ENCODE data around the gene IL25.
"Not testable (repeated sequence)": the region's sequence is repeated elsewhere in the genome, so short reads cannot be mapped to it uniquely, and the experiment has no call there.

The IL25 gene

DNA sequence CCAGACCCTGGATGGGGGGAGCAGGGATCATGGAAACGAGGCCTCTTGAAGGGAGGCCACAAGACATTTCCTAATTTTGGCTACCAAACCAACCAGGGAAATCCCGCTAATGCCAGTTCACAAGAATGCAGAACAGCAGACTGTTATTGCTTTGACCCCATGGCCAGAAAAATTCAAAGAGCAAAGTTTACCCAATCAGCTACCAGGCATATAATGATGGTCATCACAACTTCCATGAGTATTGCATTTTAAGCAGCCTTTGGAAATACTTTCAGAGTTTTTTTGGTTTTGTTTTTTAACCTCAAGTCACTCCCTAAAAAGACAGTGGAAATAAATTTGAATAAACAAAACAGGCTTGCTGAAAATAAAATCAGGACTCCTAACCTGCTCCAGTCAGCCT, at the start of gene IL25:
TSS of gene IL25 (plus strand) at position 301 of the 400 bp plus-strand sequence.
- DNase-seq, result no peak

DNA sequence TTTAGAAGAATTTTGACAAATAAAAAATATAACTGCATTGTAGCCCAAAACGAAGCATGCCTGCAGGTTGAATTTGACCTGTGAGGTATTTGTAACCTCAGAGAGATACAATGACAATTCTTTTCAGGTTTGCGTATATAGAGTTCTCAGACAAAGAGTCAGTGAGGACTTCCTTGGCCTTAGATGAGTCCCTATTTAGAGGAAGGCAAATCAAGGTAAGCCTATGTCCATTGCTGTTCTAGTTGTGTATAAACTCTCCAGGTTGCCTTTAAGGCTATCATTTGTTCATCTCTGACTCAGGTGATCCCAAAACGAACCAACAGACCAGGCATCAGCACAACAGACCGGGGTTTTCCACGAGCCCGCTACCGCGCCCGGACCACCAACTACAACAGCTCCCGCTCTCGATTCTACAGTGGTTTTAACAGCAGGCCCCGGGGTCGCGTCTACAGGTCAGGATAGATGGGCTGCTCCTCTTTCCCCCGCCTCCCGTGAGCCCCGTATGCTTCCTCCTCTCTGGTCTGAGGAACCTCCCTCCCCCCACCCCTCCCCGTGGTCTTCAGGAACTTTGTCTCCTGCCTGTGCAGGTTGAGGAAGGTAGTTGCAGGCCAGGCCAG, 48.7 kb upstream of the IL25 start:
- DNase-seq, result no peak

DNA sequence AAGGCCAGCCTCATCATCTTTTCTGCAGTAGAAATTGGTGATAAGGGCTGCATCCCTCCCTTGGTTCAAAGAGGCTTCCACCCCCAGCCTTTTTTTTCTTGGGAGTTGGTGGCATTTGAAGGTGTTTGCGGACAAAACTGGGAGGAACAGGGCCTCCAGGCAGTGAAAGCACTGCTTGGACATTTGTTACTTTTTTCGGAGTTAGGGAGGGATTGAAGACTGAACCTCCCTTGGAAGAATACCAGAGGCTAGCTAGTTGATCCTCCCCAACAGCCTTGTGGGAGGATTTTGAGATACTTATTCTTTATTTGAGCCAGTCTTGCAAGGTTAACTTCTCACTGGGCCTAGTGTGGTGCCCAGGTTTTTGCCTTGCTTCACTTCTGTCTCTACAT, 48.2 kb upstream of the IL25 start:
- no peak for DNase-seq

- DNase-seq, result no peak
Observed at GRCh38 chr14:23324993-23325392, 47.6 kb upstream of the IL25 start.

DNA sequence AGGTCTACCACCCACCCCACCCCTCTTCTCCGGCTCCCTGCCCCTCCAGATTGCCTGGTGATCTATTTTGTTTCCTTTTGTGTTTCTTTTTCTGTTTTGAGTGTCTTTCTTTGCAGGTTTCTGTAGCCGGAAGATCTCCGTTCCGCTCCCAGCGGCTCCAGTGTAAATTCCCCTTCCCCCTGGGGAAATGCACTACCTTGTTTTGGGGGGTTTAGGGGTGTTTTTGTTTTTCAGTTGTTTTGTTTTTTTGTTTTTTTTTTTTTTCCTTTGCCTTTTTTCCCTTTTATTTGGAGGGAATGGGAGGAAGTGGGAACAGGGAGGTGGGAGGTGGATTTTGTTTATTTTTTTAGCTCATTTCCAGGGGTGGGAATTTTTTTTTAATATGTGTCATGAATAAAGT, 46.9 kb upstream of the IL25 start:
- DNase-seq, result not testable (repeated sequence)

- DNase-seq, result no peak
Observed at GRCh38 chr14:23326491-23327332, 45.9 kb upstream of the IL25 start.

DNA sequence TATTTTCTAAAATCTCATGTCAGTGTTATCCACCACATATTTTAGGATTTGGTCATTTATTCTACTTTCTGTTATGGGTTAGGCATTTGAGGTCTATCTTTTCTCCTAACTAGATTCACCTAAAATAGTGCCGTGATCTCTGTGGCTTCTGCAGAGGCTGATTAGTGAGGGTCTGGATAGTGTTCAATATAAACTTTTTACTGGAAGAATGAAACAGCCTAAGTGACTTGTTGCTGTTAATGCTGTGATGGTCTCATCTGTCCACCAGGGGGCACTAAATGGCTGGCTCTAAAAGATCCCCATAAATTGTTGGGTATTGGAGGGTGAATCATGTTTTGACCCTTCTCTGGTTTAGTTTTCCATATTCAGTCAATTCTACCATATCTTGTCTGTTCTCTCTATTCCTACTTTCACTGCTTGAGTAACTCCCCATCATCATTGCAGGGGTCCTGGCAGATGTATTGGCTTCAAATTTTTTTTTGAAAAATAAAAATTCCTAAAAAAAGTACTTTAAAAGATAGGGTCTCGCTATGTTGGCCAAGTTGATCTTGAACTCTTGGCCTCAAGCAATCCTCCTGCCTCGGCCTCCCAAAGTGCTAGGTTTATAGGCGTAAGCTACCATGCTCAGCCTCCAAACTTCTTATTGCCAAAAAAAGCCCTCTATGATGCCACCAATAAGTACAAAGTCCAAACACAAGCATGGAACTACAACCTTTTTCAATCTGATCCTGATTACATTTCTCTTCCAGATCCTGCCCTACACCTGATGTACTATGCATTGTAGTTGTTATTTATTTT, 44.5 kb upstream of the IL25 start:
- peak; percentile 58 for DNase-seq

GRCh38 chr14:23335623-23336022, 37.0 kb upstream of the IL25 start:
- DNase-seq, result no peak

DNA sequence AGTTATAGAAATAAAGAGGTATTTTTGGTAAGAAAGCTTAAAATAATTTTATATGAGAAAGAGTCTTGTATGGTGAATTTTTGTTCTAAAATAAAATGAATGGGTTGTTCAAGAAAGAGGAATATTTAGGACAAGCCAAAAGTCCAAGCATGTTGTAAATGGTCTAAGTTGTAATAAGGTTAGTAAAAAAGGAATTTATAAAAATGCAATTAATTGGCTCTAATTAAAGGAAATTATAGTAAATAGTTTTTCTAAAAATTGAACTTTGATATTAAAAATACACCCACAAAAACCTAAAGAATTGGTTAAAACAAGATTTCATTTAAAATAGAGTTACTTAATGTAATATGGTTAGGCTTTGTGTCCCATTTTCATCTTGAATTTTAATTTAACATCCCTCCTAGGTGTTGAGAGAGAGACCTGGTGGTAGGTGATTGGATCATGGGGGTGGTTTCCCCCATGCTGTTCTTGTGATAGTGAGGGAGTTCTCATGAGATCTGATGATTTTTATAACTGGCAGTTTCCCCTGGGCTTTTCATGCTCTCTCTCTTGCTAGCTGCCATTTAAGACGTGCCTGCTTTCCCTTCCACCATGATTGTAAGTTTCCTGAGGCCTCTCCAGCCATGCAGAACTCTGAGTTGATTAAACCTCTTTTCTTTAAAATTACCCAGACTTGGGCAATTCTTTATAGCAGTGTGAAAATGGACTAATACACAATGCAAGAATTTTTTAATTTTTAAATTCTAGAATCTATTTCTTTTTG, 32.9 kb upstream of the IL25 start:
- no peak for DNase-seq

DNA sequence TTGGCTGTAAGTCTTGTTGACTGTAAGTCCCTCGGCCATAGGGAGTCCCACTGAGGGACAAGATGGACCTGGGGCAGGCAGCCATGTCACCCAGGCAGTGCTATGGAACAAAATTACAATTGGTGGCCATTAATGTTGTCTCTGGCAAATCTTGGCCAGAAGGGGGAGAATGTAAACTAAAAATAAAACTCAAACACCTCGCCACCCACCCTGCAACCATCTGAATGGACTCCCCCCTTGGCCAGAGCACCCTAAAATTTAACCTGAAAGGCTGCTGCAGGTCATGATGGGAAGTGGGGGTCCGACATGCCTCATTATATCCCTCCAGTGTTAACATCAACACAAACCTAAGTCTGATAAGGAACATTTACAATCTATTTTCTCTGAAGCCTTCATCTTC, 28.1 kb upstream of the IL25 start:
- DNase-seq, result no peak

DNA sequence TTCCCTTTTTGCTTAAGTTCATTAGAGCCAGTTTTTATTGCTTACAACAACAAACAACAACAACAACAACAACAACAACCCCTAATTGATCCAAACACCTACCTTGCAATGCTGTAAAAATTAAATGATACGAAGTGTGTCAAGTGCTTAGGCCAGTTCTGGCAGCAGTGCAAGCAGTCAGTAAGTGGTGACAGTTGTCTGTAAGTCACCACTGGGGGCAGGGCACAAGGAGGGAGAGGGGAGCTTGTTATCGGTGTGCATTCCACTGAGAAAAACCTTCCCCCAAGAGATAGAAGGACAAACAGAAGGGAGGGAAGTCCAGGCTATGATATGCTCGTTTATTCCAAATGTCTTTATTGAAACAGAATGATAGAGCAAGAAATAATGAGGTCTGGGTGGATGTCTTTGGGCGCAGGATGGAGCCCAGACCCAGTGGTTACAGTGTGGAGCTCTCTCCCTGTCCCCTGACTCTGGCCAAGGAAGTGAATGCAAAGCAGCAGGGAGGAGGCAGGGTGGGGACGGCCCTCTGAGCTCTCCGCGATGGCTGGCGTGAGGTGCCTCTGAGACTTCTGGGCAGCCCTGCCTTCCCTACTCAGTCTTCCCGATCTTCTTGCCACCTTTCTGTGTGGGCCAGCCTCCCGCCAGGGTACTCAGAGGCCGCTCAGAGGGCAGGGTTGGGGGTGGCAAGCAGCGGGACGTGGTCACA, 26.5 kb upstream of the IL25 start:
- DNase-seq, result no peak

DNA sequence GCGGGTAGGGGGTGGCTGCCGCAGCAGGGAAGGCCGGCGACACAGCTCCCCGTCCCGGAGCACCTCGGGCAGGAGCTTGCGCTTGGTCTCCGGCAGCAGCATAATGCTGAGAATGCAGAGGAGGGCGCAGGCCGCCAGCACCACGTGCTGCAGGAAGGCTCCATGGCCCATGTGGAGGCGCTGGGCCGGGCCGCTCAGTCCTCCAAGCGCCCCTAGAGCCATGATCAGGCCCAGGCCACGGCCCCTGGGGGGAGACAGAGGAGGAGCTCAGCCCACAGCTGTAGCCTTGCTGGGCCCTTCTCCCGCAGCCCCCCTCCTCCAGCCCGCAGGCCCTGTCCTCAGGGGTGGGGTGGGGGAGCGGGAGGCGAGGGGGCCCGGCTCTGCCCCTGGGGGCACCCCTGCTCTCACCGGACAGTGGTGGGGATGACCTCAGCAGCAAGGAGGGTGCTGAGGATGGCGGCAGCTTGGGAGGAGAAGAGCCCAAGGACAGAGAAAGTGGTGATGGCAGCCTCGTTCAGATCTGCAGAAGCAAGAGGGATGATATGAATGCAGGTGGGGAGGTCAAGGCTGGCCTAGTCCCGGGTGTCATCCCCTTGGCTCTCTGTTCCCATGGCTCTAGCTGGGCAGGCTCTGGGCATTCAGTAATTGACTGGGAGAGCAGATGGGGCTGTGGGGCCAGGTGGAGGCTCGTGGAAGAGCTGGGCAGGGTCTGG, 25.8 kb upstream of the IL25 start:
- DNase-seq, result no peak

GRCh38 chr14:23347406-23348296, 25.0 kb upstream of the IL25 start:
- no peak for DNase-seq

DNA sequence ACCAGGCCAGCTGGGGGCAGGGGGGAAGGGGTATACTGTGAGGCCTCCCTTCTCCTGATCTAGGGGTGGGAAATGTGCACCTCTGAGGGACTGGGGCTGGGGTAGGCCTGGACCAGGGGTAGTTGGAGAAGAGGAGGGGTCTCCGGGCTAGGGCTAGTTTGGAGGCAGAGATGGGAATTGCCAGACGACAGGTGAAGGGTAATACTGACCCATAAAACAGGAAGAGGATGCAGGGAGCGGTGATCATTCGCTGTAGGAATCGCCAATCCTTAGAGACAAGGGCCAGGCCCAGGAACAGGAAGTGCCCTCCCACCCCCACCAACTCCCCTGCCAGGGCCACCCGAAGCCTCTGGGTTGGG, 24.3 kb upstream of the IL25 start:
- DNase-seq, result no peak

DNA sequence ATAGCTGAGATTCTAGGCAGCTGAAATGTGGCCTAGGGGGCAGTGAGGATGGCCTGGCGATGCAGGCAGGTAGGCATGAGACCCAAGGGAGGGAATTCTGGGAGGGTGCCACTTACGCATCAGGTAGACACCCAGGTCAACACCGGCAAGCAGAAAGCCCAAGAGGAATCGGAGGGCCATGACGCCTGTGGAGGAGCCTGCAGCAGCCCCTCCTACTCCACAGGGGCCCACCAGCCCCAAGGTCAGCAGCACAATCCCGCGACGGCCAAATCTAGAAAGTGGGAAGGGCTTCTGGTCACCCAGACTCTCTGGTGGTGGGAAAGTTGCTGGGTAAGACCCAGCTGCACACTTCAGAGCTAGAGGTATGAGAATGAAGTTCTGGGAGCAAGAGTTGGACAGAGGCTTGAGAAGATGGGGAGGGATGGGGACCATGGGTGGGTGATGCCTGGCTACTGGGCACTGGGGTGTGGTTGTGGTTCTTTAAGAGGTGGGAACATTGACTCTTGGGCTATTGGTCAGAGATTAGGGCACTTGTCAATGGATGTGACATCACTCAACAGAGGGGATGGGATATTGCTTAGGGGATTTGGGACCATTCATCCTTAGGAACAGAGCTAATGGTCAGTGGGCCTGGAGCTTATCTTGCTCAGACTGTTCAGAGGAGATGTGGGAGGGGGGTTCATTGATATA, 23.3 kb upstream of the IL25 start:
- DNase-seq, result no peak

GRCh38 chr14:23351681-23352505, 20.7 kb upstream of the IL25 start:
- DNase-seq, result no peak

DNA sequence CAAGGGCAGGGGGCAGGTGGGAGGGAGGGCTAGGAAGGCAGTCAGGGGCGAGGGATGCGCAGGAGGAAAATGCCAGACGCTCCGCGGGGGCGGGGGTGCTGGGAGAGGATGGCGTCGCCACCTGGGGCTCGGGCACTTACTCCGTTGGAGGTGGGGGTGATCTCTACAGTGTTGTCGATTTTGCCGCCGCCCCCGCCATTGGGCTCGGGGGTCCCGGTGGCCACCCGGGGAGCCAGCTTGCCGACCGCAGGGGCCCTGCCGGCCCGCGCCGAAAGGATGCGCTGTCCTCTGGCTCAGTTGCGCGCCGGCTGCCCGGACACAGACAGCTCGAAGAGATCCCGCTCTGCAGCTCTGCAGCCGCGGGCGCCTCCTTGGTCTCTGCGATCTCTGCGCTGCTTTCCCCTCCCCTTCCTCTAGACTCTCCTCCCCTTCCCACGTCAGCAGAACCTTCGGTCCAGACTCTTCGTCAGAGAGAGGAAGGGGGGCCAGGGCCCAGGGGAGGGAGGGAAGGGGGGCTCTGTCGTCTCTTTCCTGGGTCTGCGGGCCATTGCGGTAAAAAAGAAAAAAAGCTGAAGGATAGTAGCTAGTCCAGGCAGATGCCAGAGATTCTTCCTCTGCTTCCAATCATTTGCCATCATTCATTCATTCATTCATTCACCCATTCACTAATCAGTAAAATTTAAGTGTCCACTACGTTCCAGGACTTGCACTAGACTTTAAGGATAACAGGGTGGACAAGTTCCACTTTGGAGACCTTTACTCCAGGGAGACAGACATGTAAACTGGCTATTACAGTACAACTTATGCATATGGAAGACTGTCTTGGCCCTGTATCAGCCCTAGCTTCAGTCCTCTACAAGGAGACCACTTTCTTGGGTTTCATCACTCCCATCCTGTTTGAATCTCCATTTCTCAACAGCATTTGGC, 19.8 kb upstream of the IL25 start, which contains the start of gene SLC22A17:
TSS of gene SLC22A17 (minus strand) at position 382 of the 927 bp plus-strand sequence.
- peak; percentile 63 for DNase-seq

- no peak for DNase-seq
Observed at GRCh38 chr14:23353433-23353780, 19.2 kb upstream of the IL25 start.
